Lower leg skin (tissue), 4 donors: ENCODE measurements around the gene LZTS2. TPM values are rescaled to one million over a fixed set of nuclear protein-coding genes. Genes with fewer than 3 reads are reported as not detected.
A peak's percentile ranks its signal among the peaks of the same experiment; 100 is the strongest.

ENCODE experiments used
- DNase-seq, 2 donors: peaks; one replicate each; pipeline ENCODE4 v3.0.0-alpha.2; 2019; ENCODE audit warnings: low spot score in 2 of 2
- H3K4me3 ChIP-seq: fragments of 200-600 bp; sonication (generic); 2 replicates; pipeline ENCODE4 v1.5.1; 2017; ENCODE audit warnings: mild to moderate bottlenecking, low read depth; ENCODE audit not compliant: poor library complexity, severe bottlenecking
- POLR2A ChIP-seq, 2 donors: fragments of 450-650 bp; IDR thresholded peaks; one replicate each; pipeline ENCODE4 v1.6.1; 2016 to 2017; ENCODE audit warnings: antibody characterized with exemption in 2 of 2, mild to moderate bottlenecking in 1 of 2, moderate library complexity in 1 of 2
- WGBS, 2 donors: methylation state at CpG; one replicate each; pipeline ENCODE4 v1.1.5; 2018; 5-methylcytosine and 5-hydroxymethylcytosine counted together
- intact Hi-C: fragments of 100-400 bp; cut with DNase I; formaldehyde crosslinking; loops from one replicate; pipeline ENCODE4 v1.15.0; 2023; ENCODE audit warnings: low total_unique reads
- total RNA-seq, 4 donors: library from RNA; depleted of rRNA; stranded (reverse); fragments of >200 nt; gene quantifications; one replicate each; pipeline ENCODE4 v1.1.0, GENCODE V29; 2016
- TF ChIP-seq, protein P1 (sequence below), 3 donors: fragments of 450-650 bp; IDR thresholded peaks; one replicate each; pipeline ENCODE4 v1.5.1; 2016; ENCODE audit warnings: antibody characterized with exemption in 3 of 3, mild to moderate bottlenecking in 3 of 3, moderate library complexity in 2 of 3

The LZTS2 gene
- total RNA-seq, 4 donors from 2014 or later = 58.9 to 81.4 (median 71.2) TPM

DNA sequence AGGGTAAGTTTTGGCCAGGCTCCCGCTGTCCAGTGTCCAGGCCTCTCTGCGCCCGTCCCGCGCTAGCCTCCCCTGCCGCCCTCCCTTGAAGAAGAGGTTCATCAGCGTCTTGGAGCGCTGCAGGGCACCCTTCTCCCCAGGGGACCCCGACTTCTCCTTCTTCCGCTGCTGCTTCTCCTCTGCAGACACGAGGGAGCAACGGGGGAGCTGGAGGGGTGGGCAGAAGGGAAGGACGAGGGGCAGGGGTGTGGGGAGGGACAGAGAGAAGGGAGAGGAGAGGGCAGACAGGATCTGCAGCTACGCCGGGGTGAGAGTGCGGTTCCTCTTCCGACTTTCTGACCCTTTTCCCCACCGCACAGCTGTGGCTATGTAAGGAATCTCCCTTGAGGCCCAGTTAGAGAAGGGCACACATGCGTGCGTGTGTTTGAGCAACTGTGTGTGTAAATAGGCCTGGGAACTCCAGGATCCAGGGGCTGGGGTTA, 18.6 kb downstream of the LZTS2 start:
- 58 to 66% methylated on average over 20 of the region's 20 CpGs for WGBS, 2 donors
- no peak for TF ChIP-seq POLR2A (IDR thresholded peaks at IDR 0.05)
- TF ChIP-seq, protein P1, sequence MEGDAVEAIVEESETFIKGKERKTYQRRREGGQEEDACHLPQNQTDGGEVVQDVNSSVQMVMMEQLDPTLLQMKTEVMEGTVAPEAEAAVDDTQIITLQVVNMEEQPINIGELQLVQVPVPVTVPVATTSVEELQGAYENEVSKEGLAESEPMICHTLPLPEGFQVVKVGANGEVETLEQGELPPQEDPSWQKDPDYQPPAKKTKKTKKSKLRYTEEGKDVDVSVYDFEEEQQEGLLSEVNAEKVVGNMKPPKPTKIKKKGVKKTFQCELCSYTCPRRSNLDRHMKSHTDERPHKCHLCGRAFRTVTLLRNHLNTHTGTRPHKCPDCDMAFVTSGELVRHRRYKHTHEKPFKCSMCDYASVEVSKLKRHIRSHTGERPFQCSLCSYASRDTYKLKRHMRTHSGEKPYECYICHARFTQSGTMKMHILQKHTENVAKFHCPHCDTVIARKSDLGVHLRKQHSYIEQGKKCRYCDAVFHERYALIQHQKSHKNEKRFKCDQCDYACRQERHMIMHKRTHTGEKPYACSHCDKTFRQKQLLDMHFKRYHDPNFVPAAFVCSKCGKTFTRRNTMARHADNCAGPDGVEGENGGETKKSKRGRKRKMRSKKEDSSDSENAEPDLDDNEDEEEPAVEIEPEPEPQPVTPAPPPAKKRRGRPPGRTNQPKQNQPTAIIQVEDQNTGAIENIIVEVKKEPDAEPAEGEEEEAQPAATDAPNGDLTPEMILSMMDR (IDR thresholded peaks at IDR 0.05) = no peak
- intact Hi-C loops = no loop called here
- no peak overlapping the region for H3K4me3 ChIP-seq
- DNase-seq = no peak

DNA sequence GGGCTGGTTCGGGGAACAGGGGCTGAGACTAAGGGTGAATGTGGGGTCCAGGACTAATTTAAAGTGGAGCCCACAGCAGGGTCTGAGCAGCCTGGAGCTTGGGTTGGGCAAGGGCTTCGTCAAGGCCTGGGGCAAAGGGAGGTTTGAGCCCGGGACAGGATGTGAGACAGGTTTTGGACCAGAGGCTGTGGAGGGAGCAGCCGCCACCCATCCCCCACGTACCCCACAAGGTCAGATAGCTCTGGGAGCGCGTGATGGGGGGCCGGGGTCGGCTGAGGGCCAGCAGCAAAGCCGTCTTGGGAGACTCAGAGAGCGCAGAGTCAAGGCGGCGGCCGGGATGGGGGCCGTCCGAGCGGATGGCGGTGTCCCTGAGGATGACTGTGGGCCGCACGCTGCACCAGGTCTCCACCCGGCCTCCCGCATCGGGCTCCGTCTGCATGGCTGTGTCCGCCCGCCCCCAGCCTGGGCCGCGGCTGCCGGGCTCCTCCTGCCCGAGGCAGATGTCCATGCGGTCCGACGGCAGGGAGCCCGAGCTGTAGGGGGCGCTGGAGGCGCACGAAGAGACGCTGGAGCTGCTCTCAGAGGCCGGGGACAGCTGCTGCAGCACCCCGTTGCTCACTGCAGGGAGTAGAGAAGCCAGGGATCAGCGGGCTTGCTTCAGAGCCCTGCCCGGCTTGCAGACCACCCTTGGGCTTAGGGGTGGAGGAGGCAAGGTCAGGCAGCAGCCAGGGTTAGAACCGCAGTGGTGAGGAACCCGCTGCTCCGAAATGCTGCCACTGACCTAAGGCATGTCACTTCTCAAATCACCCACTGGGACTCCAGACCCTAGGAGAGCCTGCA, 19.2 kb downstream of the LZTS2 start:
- H3K4me3 ChIP-seq = no peak overlapping the region
- DNase-seq = peak; percentile 64 to 95
- intact Hi-C loops = no loop called here
- no peak for TF ChIP-seq POLR2A (IDR thresholded peaks at IDR 0.05)
- TF ChIP-seq, protein P1 (IDR thresholded peaks at IDR 0.05) = peak in 1 of 3 donors; percentile 29
- 17 to 18% methylated on average over 35 to 42 of the region's 45 CpGs for WGBS, 2 donors

DNA sequence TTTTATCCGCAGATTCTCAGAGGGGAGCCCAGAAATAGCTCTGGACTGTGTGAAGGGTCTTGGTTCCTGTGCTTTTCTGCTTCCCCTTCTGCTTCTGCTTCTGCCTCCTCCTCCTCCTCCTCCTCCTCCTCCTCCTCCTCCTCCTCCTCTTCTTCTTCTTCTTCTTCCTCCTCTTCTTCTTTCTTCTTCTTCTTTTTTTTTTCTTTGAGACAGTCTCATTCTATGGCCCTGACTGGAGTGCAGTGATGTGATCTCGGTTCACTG, 19.8 kb downstream of the LZTS2 start:
- intact Hi-C loops = no loop called here

GRCh38 chr10:101020427-101021075, 20.9 kb downstream of the LZTS2 start:
- DNase-seq = no peak
- no peak overlapping the region for H3K4me3 ChIP-seq
- intact Hi-C loops = no loop called here
- no peak for TF ChIP-seq POLR2A (IDR thresholded peaks at IDR 0.05)
- TF ChIP-seq, protein P1 (IDR thresholded peaks at IDR 0.05) = no peak
- WGBS, 2 donors = 81 to 87% methylated on average over 10 of the region's 10 CpGs

More for the DNA sequence above, 19.8 kb downstream of the LZTS2 start:
- 53 to 58% methylated on average over 2 of the region's 2 CpGs for WGBS, 2 donors
- no peak for TF ChIP-seq POLR2A (IDR thresholded peaks at IDR 0.05)
- TF ChIP-seq, protein P1 (IDR thresholded peaks at IDR 0.05) = no peak
- no peak overlapping the region for H3K4me3 ChIP-seq
- no peak for DNase-seq

DNA sequence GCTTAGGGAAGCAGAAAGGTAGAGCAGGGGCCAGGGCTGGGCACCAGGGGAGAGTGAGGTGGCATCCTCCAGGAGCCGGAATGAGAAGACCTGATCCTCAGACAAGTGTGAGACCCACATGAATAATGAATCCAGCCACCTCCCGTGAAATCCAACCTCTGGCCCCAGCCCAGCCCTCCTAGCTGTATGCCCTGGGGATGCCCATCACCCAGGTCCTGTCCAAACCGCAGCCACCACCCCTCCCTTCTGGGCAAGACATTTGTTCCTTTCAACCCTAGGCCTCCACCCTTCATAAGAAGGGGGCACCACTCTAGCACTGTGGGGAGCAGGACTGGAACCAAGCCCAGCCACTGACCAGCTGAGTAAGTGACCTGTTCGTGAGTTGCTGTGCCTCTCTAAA, 21.6 kb downstream of the LZTS2 start:
- 65 to 79% methylated on average over 4 of the region's 4 CpGs for WGBS, 2 donors
- H3K4me3 ChIP-seq = no peak overlapping the region
- intact Hi-C loops = no loop called here
- DNase-seq = no peak
- TF ChIP-seq POLR2A (IDR thresholded peaks at IDR 0.05) = no peak
- TF ChIP-seq, protein P1 (IDR thresholded peaks at IDR 0.05) = no peak
